ENCODE results near the gene SPTLC2.

- TF ChIP-seq RAD21 (CRISPR knock-in tag; IDR thresholded peaks at IDR 0.05) (no peak), TAF1 (CRISPR knock-in tag; IDR thresholded peaks at IDR 0.05) (no peak), SRSF9 (IDR thresholded peaks at IDR 0.05; ENCODE audit: borderline replicate concordance, insufficient read depth, low read depth, low read length, poor library complexity, severe bottlenecking) (no peak), CBFB (CRISPR knock-in tag; IDR thresholded peaks at IDR 0.05) (no peak), CREB1 (IDR thresholded peaks at IDR 0.05) (no peak), CREB1 (CRISPR knock-in tag; IDR thresholded peaks at IDR 0.05) (no peak), CSRNP1 (CRISPR knock-in tag; IDR thresholded peaks at IDR 0.05) (no peak), NR3C1 (CRISPR knock-in tag; IDR thresholded peaks at IDR 0.05) (no peak)
These were observed 25.3 kb upstream of the SPTLC2 start for GRCh38 chr14:77641534-77642341.
